ENCODE data around the gene DNAJC7. TPM values are rescaled to one million over a fixed set of nuclear protein-coding genes. Genes with fewer than 3 reads are reported as not detected.

The DNAJC7 gene
- total RNA-seq, 2 experiments from 2014 or later = 86.6 to 94.8 TPM

DNA sequence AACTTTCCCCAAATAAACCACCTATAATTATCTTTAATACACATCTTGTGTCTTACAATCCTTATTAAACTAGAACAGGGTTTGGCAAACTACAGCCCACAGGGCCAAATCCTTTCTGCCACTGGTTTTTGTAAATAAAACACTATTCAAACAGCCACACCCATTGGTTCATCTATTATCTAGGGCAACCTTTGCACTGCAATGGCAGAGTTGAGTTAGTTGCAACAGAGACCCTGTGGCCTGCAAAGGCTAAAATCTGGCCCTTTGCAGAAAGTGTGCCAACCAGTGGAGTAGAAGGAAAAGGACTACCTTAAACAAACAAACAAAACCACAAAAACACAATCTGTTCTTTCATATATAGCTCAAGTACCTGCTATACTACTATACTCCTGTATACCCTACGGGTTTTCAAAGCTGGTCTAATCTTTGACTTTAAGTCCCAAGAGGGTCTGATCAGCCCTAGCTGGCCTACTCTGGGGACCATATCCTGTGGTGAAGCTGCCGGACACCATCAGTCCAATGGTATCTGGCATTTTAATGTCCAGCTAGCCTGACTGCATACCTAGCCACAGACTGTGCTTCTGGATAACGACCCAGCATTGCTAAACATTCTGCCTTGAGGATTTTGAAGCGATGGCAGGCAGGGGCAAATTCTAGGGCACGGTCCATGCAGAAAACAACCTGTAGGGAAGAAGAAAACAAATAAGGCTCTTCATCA, 27.4 kb downstream of the DNAJC7 start:
- Mint-ChIP-seq H3K27ac (no peak overlapping the region), H3K4me1 (peaks cover 17% of the 10 kb centered on the region), H3K4me3 (no peak overlapping the region), H3K9me3 (ENCODE audit: low read depth) (no peaks in the 10 kb centered on the region), H3K36me3 (ENCODE audit: low read depth) (peaks cover 60% of the 10 kb centered on the region), H3K27me3 (no peaks in the 10 kb centered on the region)
- CTCF ChIA-PET = interaction anchor here (1.1 kb wide), 1 partner anchor 12 kb away, joined by 4 read pairs; no protein-coding TSS in a partner anchor
- DNase-seq (no peak), ATAC-seq (no peak)
- intact Hi-C loops (cut with DNase I, micrococcal nuclease) = no loop called here
- POLR2A ChIA-PET = no interaction called here

DNA sequence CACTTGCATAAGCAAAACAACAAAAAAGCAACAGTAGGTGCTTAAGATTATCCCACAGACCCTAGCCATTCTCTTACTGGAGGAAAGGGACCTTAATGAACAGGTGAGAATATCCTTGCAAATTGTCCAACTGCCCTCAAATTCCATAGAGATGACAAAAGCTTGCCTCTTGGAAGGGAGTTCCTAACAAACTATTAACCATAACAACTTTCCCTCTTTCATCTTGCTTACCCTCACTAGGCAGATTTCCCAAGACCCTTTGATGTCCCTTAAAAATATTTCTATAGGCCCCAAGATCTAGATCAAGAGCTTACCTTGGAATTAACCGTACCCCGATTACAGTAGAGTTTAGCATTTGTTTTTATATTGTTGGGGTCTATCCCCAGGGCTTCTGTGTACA, 28.8 kb downstream of the DNAJC7 start:
- H3K9me3 Mint-ChIP-seq (ENCODE audit: low read depth) = no peaks in the 10 kb centered on the region
- peaks cover 17% of the 10 kb centered on the region for H3K4me1 Mint-ChIP-seq
- intact Hi-C loops (cut with DNase I, micrococcal nuclease) = no loop called here
- peaks cover 64% of the 10 kb centered on the region for H3K36me3 Mint-ChIP-seq (ENCODE audit: low read depth)
- no peak for ATAC-seq
- H3K27ac Mint-ChIP-seq = peak overlapping the region; percentile 89
- DNase-seq = no peak
- no peaks in the 10 kb centered on the region for H3K27me3 Mint-ChIP-seq
- ChIA-PET CTCF (interaction anchor here (0.6 to 1.1 kb wide), 4 partner anchors 13 to 286 kb away, joined by 3 to 4 read pairs (median 3); partner anchors contain the start of gene GHDC), POLR2A (no interaction called here)
- H3K4me3 Mint-ChIP-seq = no peak overlapping the region

DNA sequence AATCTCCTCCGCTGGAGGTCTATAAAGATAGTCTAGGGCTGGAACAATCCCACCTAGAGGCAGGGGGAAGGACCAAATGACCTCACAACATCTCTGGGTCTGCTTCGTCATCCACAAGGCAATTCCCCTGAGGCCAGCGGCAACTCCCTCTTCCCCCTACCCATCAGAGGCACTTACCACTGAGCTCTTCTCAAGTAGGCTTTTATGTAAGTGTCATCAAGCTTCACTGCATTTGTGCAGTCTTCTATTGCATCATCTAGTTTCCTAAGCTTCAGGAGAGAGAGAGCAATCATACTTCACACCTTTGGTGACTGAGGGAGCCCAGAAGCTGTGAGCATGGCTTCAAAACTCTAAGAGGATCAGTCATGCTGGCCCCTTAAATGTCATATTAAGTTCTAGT, 29.6 kb downstream of the DNAJC7 start:
- DNase-seq = peak; percentile 43
- peak; percentile 94 for ATAC-seq
- peak overlapping the region; percentile 89 for H3K27ac Mint-ChIP-seq
- intact Hi-C loops (cut with DNase I, micrococcal nuclease) = no loop called here
- peaks cover 63% of the 10 kb centered on the region for H3K36me3 Mint-ChIP-seq (ENCODE audit: low read depth)
- H3K4me3 Mint-ChIP-seq = no peak overlapping the region
- H3K27me3 Mint-ChIP-seq = no peaks in the 10 kb centered on the region
- ChIA-PET CTCF (interaction anchor here (0.6 to 1.4 kb wide), 4 partner anchors 22 to 32 kb away, joined by 3 to 5 read pairs (median 3); partner anchors contain the start of genes DNAJC7 and NKIRAS2), POLR2A (interaction anchor here (1.1 to 1.5 kb wide), 3 partner anchors 15 to 21 kb away, joined by 3 to 7 read pairs (median 4); partner anchors contain the start of gene CNP)
- H3K9me3 Mint-ChIP-seq (ENCODE audit: low read depth) = no peaks in the 10 kb centered on the region
- peaks cover 17% of the 10 kb centered on the region for H3K4me1 Mint-ChIP-seq

DNA sequence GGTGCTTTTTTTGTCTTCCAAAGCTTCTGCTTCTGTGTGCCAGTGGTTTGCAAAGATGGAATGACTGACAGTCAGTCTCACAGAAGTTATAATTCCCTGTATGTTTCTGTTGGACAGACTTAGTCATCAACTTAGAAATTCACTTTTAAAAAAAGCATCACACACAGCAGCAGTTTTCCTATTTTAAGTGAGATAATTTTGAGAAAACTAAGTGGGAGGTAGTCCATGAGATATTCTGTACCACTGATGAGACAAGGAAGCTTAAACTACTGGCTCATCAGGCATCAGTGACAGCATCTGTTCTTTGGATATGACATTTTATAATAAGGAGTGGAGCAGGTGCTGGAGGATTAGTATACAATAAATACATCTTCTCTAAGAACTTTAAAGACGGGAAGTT, 30.6 kb downstream of the DNAJC7 start:
- intact Hi-C loops (cut with DNase I, micrococcal nuclease) = no loop called here
- CTCF ChIA-PET = interaction anchor here (1.4 kb wide), 1 partner anchor 33 kb away, joined by 5 read pairs; the partner anchor contains the start of gene NKIRAS2

DNA sequence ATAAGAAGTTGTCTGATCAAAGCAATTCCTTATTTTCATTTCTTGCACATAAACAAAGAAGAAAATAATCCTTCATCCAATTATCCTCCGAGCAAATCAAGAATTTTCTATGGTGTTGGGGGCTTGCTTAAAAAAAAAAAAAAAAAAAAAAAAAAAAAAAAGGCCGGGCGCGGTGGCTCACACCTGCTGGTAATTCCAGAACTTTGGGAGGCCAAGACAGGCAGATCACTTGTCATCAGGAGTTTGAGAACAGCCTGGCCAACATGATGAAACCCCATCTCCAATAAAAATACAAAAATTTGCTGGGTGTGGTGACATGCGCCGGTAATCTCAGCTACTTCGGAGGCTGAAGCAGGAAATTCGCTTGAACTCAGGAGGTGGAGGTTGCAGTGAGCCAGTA, 31.3 kb downstream of the DNAJC7 start:
- intact Hi-C loops (cut with DNase I, micrococcal nuclease) = no loop called here
- ChIA-PET POLR2A (no interaction called here), CTCF (interaction anchor here (0.6 to 0.8 kb wide), 2 partner anchors 10 to 338 kb away, joined by 3 to 5 read pairs; no protein-coding TSS in a partner anchor)
- H3K27me3 Mint-ChIP-seq = no peaks in the 10 kb centered on the region
- no peak overlapping the region for H3K4me3 Mint-ChIP-seq
- ATAC-seq (no peak), DNase-seq (no peak)
- H3K36me3 Mint-ChIP-seq (ENCODE audit: low read depth) = peaks cover 71% of the 10 kb centered on the region
- no peaks in the 10 kb centered on the region for H3K9me3 Mint-ChIP-seq (ENCODE audit: low read depth)
- H3K27ac Mint-ChIP-seq = no peak overlapping the region
- H3K4me1 Mint-ChIP-seq = peaks cover 17% of the 10 kb centered on the region

More for the DNA sequence above, 30.6 kb downstream of the DNAJC7 start:
- Mint-ChIP-seq H3K4me3 (no peak overlapping the region), H3K27me3 (no peaks in the 10 kb centered on the region), H3K27ac (peak overlapping the region; percentile 89), H3K36me3 (ENCODE audit: low read depth) (peaks cover 67% of the 10 kb centered on the region), H3K9me3 (ENCODE audit: low read depth) (no peaks in the 10 kb centered on the region), H3K4me1 (peaks cover 17% of the 10 kb centered on the region)
- ATAC-seq (no peak), DNase-seq (no peak)
- POLR2A ChIA-PET = interaction anchor here (1.4 to 1.5 kb wide), 2 partner anchors 18 to 20 kb away, joined by 3 to 7 read pairs; partner anchors contain the start of gene CNP

DNA sequence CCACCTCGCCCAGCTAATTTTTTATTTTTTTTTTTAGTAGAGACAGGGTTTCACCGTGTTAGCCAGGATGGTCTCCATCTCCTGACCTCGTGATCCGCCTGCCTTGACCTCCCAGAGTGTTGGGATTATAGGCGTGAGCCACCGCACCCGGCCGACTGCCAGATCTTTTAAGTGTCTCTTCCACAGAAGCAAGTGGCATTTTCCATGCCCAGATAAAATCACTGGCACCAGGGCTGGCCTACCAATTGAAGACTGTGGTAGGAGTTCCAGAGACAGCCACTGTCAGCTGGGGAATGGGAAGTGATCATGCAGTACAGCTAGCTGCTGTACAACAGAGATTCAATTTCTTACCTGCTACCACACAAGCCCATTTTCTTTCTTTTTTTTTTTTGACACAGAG, 32.8 kb downstream of the DNAJC7 start:
- H3K36me3 Mint-ChIP-seq (ENCODE audit: low read depth) = peaks cover 67% of the 10 kb centered on the region

DNA sequence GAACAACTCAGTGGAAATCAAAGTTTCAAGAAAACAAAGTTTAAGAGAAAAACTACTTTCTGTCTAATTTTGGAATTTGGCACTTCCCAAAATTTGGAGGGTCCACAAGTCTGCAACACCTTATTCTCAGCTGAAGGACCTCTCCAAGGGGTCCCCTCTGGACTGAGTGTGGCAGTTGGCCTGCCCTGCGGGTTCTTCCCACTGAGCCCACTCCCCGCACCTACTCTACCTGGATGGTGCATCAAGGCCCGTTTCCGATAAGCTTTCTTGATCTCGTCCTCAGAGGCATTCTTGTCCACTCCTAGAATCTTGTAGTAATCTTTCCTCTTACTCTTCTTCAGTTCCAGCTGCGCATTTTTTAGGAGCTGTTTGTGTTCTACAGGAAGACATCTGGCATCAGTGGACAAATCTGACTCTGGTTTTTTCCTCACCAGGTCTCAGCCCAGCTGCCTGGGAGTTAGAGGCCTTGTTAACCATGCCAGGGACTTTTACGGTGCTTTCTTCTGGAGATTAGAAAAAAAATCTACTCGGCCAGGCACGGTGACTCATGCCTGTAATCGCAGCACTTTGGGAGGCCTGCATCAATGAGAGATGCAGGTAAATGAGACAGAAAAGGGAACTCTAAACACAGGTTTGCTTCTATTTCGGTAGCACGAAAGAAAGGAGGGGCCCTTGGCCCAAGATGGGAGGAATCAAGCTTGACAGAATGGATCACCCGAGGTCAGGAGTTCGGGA, 35.0 kb downstream of the DNAJC7 start:
- Mint-ChIP-seq H3K27me3 (no peaks in the 10 kb centered on the region), H3K4me1 (peaks cover 3% of the 10 kb centered on the region), H3K27ac (no peak overlapping the region), H3K4me3 (no peak overlapping the region), H3K36me3 (ENCODE audit: low read depth) (peaks cover 56% of the 10 kb centered on the region), H3K9me3 (ENCODE audit: low read depth) (no peaks in the 10 kb centered on the region)
- intact Hi-C loops (cut with DNase I, micrococcal nuclease) = no loop called here
- DNase-seq = no peak
- ChIA-PET CTCF (interaction anchor here (0.5 to 1.1 kb wide), 3 partner anchors 16 to 48 kb away, joined by 3 read pairs; partner anchors contain the start of gene CNP), POLR2A (interaction anchor here (0.6 kb wide), 3 partner anchors 45 to 66 kb away, joined by 3 to 4 read pairs (median 3); no protein-coding TSS in a partner anchor)
- ATAC-seq = no peak

More for the DNA sequence above, 32.8 kb downstream of the DNAJC7 start:
- Mint-ChIP-seq H3K4me3 (no peak overlapping the region), H3K27ac (no peak overlapping the region), H3K4me1 (peaks cover 17% of the 10 kb centered on the region), H3K27me3 (no peaks in the 10 kb centered on the region), H3K9me3 (ENCODE audit: low read depth) (no peaks in the 10 kb centered on the region)
- ChIA-PET POLR2A (no interaction called here), CTCF (interaction anchor here (0.6 to 1.4 kb wide), 4 partner anchors 14 to 45 kb away, joined by 3 to 5 read pairs (median 4); partner anchors contain the start of gene NKIRAS2)
- intact Hi-C loops (cut with DNase I, micrococcal nuclease) = no loop called here
- DNase-seq (no peak), ATAC-seq (no peak)

DNA sequence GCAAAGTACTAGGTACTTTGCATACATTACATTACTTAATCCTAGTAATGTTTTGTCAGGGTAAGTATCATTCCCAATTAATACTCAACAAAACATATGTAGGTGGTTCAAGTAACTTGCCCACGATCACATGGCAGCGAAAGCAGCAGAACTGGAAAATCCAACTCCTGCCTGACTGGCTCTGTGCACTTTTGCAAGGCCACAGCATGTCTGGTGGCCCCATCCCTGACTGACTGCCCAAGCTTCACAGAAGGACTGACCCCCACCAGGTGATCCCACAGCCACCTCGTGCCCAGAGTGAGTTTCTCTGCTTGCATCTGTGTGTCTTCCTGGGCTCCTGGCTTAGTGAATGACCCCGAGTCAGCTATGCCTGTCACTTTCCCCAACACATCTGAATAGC, 39.2 kb downstream of the DNAJC7 start:
- Mint-ChIP-seq H3K36me3 (ENCODE audit: low read depth) (peaks cover 51% of the 10 kb centered on the region), H3K27ac (peak overlapping the region; percentile 37), H3K9me3 (ENCODE audit: low read depth) (no peaks in the 10 kb centered on the region), H3K4me3 (no peak overlapping the region), H3K27me3 (no peaks in the 10 kb centered on the region), H3K4me1 (no peaks in the 10 kb centered on the region)
- intact Hi-C loops (cut with DNase I, micrococcal nuclease) = no loop called here
- DNase-seq (no peak), ATAC-seq (no peak)
- POLR2A ChIA-PET = interaction anchor here (1.3 kb wide), 1 partner anchor 11 kb away, joined by 5 read pairs; the partner anchor contains the start of gene CNP
- CTCF ChIA-PET = no interaction called here

DNA sequence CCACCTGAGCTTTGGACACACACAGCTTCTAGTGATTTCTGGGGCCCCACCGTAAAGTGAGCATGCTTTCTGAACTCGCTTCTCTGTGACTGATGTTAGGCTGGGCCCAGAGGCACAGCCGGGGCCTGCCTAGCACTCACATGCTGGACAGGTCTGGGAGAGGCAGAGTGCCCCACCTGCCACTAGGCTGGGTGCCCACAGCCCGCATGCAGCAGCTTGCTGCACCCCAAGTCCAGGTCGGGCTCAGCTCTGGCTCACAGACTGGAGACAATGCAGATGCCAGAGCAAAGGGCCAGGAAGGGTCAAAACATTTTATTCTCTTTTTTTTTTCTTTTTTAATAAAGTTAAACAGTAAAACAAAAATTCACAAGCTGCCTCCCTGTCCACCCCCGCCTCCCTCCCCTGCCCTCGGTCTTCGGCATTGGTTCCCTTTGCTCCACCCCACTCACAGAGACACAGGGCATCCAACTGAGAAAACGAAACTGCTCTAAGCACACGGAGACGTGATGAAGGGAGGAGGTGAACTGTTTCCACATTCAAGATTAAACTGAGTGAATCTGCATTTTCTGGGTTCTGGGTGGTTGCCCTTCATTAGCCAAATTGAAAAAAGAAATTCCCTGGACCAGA, 41.0 kb downstream of the DNAJC7 start:
- no peaks in the 10 kb centered on the region for H3K27me3 Mint-ChIP-seq
- peaks cover 3% of the 10 kb centered on the region for H3K4me1 Mint-ChIP-seq
- ATAC-seq = peak; percentile 33
- DNase-seq = no peak
- H3K36me3 Mint-ChIP-seq (ENCODE audit: low read depth) = peaks cover 44% of the 10 kb centered on the region
- POLR2A ChIA-PET = no interaction called here
- H3K27ac Mint-ChIP-seq = peak overlapping the region; percentile 14
- no peaks in the 10 kb centered on the region for H3K9me3 Mint-ChIP-seq (ENCODE audit: low read depth)
- intact Hi-C loops (cut with DNase I, micrococcal nuclease) = no loop called here
- CTCF ChIA-PET = interaction anchor here (0.5 to 1.2 kb wide), 9 partner anchors 9 to 692 kb away, joined by 3 to 5 read pairs (median 3); partner anchors contain the start of gene NKIRAS2
- no peak overlapping the region for H3K4me3 Mint-ChIP-seq

DNA sequence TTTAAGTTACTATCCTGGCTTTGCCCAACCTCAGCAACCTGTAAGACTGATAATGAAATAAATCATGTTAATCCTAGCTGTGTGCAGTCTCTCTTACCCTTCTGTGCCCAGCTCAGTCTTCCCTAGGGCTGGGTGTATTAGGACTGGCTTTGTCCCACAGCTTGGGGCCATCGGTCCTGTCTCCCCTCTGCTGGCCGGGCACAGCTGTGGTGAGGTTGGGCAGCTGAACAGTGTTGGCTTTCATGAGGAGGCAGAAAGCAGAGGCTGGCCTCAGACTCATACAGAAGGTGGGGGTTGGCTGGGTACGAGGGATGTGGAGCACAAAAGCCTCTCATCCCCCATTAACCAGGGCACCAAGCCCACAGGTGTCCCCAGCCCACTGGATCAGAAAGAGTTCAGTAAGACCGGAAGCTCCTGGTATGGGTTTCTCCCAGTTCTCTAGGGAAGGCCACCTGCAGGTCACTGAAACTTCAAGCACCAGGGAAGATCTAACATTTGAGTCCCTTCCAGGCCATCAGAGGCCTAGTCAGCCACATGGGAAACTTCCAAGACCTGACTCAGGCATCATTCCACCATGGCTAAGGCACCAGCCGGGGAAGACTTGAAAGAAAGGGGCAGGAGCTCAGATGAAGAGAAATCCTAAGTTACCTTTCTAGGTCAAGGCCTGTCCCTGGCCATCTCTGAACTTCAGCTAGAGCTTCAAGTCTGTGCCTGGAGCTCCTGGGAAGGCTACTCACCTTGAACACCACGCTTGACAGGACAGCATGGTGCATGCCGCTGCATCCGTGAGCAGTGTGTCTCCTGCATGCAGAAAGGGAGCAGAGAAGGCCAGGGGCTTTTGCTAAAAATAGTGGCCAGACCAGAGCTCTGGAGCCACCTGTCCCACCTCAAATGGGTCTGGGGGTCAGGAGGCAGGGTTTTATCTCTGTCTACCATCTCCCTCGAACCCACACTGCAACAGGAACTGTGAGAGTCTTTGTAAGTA, 41.8 kb downstream of the DNAJC7 start:
- ChIA-PET POLR2A (interaction anchor here (0.6 kb wide), 1 partner anchor 76 kb away, joined by 4 read pairs; no protein-coding TSS in a partner anchor), CTCF (interaction anchor here (0.5 to 1.2 kb wide), 4 partner anchors 17 to 692 kb away, joined by 3 to 4 read pairs (median 3); no protein-coding TSS in a partner anchor)
- Mint-ChIP-seq H3K9me3 (ENCODE audit: low read depth) (no peaks in the 10 kb centered on the region), H3K27me3 (no peaks in the 10 kb centered on the region), H3K4me1 (peaks cover 7% of the 10 kb centered on the region), H3K27ac (peak overlapping the region; percentile 14), H3K4me3 (no peak overlapping the region), H3K36me3 (ENCODE audit: low read depth) (peaks cover 41% of the 10 kb centered on the region)
- intact Hi-C loops (cut with DNase I, micrococcal nuclease) = no loop called here
- DNase-seq (no peak), ATAC-seq (no peak)

Measured in activated CD4-positive, alpha-beta T cell treated with anti-CD3 and anti-CD28 coated beads for 36 hours (primary cell).